HG03457 (cell line): ENCODE data around the gene CNIH1.
A peak's percentile ranks its signal among the peaks of the same experiment; 100 is the strongest.

Experiments
- ATAC-seq: cut with Tn5 transposase; IDR thresholded peaks from one replicate; pipeline ENCODE4 v1.9.1; 2021; ENCODE audit warnings: moderate number of reproducible peaks; ENCODE audit not compliant: unreplicated experiment

The CNIH1 gene

DNA sequence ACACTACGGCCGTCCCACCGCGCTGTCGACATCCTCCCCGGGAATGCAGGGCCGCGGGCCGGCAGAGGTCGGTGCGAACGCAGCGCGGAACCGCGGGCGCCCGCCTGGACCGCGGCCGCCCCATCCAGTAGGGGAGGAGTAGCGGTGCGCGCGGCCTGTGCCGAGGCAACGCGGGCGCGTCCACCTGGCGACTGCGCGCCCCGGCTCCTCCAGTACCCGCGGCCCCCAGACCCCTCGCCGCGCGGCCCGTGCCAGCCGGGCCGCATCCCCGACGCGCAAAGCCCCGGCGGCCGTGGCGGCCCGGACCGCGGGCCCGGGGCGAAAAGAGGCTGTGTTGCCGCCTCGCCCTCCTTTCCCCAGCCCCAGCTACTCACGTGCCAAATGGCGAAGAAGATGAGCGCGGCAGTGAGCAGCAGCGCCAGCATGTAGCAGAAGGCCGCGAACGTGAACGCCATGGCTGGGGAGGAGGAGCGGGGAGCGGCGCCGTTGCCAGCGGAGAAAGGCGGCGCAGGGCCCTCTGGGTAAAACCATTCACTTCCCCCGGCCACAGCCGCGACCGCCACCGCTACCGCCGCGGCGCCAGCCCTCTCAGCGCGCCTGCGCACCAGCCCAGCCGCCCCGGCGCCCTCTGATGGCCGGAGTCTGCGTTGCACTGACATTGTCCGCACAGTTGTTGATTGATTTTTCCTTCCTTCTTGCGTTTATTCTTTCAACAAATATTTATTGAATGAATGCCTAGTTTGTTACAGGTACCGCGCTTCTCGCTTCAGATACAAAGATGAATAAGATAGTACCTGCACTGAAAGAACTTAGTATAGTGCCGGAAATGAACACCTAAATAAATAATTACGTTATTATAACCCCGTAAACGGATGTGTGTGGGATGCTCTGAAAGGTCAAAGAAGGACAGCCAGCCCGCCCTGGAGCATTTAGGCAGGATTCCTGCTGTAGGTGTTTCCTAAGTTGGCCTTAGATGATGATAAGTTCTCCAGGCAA is at the start of gene CNIH1:
TSS of gene CNIH1 (minus strand) at position 502 of the 996 bp plus-strand sequence. CDS start at position 455, 47 bp downstream.
- ATAC-seq: peak; percentile 84

DNA sequence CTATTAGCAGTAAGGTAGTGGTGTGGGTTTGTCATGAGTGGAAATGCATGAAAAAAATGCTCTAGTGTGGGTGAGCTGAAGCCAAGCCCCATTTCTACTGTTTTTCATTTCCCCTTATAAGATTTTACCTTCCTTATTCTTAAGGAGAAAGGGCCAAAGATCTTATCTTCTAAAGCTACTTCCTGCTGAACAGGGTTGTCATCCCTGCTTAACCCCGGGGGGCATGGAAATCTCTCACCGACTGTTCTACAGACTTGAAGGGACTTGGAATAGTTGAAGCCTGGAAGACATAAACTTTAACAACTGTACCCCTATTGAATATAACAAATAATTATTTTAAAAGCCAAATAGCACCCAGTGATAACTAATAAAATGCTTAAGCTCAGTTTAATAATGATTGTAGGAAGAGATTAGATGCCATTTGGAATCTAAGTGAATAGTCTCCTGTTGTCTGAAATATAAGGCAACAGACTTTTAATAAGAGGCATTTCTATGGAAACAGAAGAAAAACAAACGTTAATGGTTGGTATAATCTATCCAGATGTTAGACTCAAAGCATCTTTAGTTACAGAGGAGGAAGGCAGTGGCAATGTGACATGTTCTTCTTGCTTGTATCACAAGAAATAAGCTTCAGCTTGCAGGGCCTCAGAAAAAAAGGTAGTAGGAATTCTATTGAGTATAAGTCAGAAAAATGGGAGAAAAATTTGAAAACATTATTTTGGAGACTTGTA is 49.4 kb upstream of the CNIH1 start:
- no peak for ATAC-seq

DNA sequence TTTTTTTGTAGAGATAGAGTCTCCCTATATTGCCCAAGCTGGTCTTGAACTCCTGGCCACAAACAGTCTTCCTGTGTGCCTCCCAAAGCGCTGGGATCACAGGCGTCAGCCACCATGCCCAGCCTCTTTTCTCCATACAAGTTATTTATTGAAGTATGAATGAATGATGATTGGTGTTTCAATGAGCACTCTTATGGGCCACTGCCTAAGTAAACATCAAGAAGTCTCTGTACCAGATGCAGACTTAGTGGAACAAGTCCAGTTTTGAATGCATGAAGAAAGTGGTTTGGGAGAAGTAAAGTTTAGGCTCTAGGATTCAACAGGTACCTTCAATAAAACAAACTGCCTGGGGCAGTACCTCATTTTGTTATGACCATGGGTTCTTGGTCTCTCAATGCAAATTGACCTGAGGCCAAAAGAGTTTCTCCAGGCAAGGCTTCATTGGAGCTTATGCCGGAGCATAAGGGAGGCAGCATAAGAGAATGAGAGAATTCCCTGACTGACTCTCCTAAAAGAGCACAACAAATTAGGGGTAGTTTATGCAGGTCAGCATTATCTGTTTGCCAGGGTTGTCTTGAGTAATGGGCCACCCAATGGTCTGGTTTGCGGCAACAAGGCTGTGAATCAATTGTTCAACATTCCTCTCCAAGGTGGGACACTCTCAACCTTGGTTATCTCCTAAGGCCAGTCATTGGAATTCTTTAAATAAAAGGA is 48.7 kb upstream of the CNIH1 start:
- ATAC-seq: no peak

DNA sequence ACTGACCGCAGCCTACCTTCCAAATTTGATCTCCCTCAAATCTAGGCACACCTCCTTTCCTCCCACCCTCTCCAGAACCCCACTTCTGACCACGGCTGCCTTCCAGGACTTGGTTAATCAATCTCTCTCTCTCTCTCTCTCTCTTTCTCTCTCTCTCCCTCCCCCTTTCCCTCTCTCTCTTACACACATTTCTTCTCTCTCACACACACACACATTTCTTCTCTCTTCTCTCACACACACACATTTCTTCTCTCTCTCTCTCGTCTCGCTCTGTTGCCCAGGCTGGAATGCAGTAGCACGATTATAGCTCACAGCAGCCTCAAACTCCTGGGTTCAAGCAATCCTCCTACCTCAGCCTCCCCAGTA is 48.1 kb upstream of the CNIH1 start:
- no peak for ATAC-seq

DNA sequence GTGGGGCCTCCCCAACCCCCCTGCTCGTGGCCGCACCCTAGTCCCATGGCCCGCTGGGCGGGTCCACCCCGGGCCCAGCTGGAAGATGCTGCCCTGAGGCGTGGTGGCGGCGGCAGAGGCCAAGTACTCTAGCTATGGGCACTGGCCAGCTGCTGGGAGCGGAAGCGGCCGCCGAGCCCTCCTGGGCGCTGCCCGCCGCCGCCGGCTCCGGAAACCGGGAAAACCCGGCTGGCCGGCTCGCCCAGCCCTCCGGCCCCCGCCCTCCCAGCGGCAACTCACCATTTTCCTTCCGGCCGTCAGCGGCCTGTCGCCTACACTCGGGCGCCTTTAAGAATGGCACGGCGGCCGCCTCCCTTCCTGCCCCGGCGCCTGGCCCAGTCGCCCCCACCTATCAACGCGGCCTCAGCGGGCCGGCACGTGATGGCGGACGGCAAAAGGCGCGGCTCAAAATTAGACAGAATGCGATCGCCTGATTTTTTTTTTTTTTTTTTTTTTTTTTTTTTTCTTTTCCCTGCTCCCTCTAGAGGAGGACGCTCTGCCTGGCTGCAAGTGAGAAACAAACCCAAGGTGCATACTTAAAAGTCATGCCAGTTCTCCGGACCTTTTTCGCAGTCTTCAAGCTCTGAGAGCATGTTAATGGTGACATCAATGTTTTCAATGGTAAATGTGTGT is 47.6 kb upstream of the CNIH1 start, which contains the start of gene GMFB:
TSS of gene GMFB (minus strand) at position 335 of the 672 bp plus-strand sequence. CDS start at position 282, 53 bp downstream.
- ATAC-seq: peak; percentile 88

DNA sequence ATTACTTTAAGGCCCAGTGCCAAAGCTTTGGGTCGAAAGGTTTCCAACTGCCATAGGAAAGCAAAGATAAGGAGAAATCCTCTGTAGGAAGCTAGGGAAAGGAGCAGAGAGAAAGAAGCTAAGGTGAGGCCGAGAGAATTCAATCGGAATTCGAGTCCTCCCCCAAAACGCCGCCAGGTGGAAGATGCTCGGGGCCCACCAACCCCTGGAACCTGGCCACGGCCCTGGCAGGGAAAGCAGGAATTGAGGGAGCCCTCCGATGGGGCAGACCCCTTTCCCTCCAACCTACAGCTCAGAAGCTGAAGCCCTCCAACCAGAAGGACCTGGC is 47.1 kb upstream of the CNIH1 start:
- ATAC-seq: peak; percentile 15

DNA sequence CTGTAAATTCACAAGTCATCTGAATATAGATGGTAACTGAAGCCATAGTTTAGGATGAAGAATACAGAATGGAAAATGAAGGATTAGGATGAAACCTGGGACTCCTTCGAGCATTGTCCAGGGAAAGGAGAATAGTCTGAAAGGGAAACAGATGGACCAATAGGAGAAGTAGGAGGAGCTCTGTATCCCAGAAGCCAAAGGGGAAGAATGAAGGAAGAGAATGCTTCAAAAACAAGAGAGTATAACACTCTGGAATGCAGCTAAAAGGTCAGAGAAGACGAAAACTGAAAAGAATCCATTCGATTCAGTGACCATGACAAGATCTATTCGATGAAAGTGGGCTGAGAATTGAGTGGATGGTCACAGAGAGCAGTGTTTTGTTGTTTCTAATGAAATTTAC is 46.6 kb upstream of the CNIH1 start:
- ATAC-seq: no peak

DNA sequence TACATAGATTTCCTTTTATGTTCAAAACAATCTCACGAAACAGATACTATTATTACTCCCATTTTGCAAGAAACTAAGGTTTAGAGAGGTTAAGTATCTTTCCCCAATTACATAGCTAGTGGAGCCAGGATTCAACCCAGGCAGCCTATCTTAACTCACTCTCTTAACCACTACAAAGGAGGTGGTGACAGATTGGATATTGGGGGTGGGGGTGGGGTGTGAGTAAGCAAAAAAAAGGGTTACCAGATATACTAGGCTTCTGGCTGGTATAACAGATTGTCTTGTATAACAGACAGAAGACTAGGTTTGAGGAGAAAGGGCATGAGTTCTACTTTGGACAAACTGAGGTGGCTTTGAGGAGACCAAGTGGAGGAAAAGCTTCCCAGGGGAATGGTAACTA is 45.5 kb upstream of the CNIH1 start:
- ATAC-seq: no peak

DNA sequence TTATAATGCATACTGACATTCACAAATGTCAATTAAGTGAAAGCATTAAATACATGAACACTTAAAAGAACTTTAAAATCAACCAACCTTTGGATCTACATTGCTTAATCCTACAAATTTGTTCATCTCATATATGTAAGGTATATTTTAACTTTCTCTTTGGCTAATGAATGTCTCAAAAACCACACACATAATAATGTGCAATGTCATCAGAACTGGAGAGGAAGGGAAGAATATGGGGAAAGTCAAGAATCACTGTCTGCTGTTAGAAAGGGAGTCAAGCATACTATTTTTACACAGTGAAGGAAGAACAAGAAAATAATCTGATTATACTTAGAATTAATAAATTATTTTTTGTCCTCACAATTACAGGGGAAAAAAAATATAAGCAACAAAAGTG is 42.7 kb upstream of the CNIH1 start:
- no peak for ATAC-seq

DNA sequence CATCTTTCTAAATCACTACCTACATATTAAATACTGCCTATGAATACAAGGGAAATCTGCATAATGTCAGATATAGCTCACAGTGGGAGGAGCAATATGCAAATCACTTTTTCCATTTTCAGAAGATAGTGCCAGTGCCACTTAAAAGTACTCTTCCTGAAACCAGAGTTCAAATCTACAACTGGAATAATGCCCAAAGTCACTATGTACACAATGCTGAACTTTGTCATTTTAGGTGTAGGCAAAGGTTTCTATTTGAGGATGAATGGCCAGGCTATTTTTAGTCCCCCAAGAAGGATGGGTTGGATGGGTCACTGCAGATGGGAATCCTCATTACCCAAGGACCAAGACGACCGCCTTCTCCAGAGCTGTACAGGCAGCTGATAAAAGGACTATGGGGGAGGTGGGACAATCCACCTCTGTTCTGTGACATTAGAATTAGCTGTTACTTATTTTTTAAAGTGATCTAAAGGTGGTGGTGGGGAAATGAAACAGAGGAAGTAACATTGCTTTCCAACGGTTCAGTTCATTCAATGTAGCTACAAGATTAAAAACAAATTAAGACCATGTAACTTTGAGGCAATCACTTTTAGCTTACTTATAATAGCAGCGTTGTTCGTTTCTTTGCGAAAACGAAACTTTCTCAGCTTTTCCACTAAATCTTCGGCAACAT is 42.0 kb upstream of the CNIH1 start:
- no peak for ATAC-seq

DNA sequence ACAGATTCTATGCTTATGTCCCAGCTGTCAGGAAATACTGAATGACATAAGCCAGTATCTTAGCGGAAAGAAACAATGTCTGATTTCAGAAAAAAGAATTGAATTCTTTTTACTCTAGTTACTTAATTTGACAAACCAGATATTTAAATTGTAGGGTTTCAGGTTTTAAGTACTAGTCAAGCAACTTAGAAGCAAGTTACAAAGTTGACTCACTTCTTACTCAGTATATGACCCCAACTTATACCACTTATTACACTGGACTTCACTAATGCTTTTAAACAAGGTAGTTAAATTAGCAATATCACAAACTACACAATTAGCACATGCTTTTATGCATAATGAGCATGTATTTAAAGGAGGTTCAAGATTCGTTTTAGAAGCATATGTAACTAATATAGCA is 40.5 kb upstream of the CNIH1 start:
- no peak for ATAC-seq

DNA sequence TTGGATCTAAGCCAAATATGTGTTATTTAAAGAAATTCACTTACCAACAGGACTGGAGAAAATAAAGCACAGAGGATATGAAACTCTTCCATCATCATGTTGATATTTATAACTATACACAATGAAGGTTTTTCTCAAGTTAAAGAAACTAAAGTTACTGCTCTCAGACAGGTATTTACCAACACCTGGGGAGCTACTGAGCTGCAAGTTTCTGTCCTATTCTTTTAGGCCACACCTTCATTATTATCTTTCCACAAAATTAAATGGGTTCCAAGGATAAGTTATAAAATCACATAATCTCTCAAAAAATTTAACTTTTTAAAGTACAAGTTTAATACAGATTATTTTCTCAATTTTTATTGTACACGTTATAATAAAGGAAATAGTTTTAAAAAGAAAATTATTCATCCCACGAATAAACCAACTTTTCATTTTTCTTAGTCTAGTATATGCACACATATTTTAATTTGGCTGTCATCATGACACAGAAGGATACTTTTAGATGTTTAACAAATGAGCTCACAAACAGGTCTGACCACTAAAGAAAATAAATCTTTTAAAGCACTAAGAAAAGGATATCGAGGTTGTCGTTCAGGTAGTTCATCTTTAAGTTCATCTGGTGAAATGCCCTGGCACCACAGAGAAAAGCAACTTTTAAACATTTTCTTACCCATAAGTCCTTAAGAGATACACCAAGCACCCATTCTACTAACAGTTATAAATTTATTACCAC is 39.8 kb upstream of the CNIH1 start:
- ATAC-seq: no peak

DNA sequence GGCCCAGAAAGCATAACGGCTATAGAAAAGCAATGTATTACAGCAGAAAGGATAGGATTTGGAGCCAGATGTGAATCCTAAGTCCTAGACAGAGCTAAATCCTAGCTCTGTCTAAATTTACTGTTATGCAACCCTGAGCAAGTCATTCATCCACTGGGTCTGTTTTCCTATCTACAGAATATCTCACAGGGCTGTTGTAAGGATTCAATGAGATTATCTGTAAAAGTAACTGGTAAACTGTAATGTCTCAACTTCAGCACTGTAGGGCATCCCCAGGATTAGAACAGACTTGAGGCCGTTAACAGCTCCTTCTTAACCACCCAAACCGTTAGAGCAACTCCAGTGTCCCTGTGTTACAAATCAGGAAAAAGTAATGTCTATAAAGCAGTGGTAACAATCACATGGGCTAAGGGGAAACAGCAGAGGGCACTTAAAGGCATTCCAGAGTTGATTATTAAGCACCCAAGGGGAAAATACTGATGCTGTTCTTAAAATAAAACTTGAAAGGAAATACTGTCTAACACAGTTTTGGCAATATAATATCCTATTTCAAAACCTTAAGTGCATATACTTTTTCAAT is 37.6 kb upstream of the CNIH1 start:
- ATAC-seq: no peak

DNA sequence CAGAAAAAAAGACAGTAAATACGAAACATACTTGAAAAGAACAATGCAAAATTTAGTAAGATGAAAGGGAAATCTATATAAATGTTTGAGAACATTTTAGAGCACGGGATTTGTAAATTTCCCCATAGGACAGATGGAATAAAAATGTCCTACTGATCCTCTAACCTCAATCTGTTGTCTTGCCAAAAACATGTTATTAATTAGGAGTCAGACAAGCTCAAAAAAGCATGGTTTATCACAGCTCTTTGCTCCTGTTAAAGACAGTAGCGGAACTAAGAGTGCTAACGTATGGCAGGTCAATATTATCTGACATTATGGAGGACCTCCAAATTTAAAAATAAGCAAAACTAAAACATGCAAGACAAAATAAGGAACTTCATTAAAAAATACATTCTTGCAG is 34.7 kb upstream of the CNIH1 start:
- ATAC-seq: no peak

DNA sequence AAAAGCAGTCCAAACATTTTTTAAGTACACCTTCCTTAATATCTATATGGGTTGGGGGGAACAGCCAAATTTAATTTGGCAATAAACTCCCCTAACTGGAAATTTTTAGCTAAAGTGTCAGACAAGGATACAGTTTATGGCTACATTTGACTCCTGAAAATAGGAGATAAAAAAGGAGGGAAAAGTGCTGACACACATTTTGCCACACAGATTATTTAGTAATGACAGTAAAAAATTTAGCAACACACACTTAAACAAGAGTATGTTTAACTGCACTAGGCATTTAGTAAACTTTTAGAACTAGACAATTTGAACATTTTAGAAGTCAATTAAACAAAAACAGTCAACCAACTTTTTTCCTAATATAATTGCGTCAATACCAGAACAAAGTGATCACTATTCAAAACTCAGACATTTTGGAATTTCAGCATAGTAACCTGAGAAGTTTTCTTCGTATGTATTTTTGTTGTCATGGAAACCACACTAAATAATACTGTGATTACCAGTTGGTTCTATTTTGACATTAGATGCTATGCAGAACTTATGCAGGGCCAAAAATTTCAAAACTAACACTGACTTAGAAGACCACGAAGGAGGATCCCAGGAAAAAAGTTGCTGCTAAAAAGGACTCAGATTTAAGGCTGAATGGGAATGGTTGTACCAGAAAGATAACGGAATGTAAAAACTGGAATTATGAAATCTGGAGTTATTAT is 34.2 kb upstream of the CNIH1 start:
- ATAC-seq: no peak

DNA sequence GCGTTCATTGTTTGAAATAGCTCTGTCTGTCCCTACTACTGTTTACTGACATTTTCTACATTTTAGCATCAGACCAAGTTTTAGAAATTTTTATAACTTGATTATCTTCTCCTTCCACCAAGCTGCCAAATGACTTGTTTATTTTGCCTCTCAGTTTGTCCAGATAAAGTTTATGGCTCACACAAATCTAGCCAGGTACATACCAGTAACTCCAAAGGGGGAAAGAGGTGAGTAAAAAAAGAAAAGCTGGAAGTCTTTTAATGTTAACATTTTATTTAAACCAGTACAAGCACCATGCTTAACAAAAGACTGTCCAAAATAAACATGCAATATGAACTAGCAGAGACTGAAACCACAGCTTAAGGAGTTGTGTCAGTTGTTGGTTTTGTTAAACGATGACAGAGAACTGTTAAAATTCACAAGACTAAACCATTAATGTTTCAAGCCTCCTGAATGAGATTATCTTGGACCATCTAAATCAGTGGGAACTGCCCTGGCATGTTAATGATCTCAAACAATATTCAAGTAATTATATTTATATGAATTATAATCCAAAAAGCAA is 33.1 kb upstream of the CNIH1 start:
- no peak for ATAC-seq

DNA sequence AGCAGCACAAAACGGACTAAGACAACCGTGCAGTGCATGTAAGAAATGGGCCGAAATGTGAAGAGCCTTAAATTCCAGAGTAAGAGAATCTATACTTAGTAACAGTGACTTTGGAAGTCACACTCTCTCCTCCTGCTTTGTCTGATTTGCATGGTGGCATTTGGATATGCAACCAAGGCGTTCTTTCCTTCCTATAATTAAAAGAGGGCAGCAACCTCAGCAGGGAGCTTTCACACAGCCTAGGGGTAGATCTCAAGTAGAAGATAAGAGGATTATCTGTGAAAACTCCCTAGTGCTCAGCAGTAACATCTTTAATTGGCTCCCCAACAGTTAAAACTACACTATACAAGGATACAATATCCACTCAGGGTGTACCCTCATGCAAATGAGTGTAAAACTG is 31.1 kb upstream of the CNIH1 start:
- no peak for ATAC-seq

DNA sequence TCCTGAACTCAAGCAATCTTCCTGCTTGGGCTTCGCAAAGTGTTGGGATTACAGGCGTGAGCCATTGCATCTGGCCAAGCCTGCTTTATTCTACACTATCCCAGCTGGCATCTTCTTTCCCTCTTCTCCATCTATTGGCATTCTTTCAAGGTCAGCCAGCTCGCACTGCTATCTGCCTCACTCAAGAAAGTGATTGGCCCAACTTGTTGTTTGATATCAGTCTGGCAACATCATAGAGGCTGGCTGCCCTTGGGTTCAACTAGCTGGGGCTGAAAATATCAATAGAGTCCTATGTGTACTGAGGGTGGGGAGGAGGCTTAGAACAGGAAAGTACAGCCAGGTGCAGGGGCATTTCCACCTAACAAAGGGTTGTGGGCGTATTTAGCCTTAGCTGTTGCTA is 30.5 kb upstream of the CNIH1 start:
- no peak for ATAC-seq
